ENCODE measurements around the gene RTP4.
"Not testable (repeated sequence)": the region's sequence is repeated elsewhere in the genome, so short reads cannot be mapped to it uniquely, and the experiment has no call there.

RTP4 gene

GRCh38 chr3:187369089-187369447 is 883 bp downstream of the RTP4 start:
- no peak for DNase-seq (ENCODE audit: low read depth in 2 of 2)

- no peak for DNase-seq (ENCODE audit: low read depth in 2 of 2)
Observed at GRCh38 chr3:187370051-187370450, 1.9 kb downstream of the RTP4 start.

- DNase-seq (ENCODE audit: low read depth in 2 of 2): no peak
Observed at GRCh38 chr3:187375581-187375980, 7.4 kb downstream of the RTP4 start.

- DNase-seq (ENCODE audit: low read depth in 2 of 2): no peak
Observed at GRCh38 chr3:187377842-187378241, 9.7 kb downstream of the RTP4 start.

- DNase-seq (ENCODE audit: low read depth in 2 of 2): no peak
Observed at GRCh38 chr3:187382609-187383151, 14.5 kb downstream of the RTP4 start.

- no peak for DNase-seq (ENCODE audit: low read depth in 2 of 2)
Observed at GRCh38 chr3:187383246-187383645, 15.1 kb downstream of the RTP4 start.

- no peak for DNase-seq (ENCODE audit: low read depth in 2 of 2)
Observed at GRCh38 chr3:187385296-187385695, 17.1 kb downstream of the RTP4 start.

GRCh38 chr3:187396661-187397060 is 28.5 kb downstream of the RTP4 start:
- no peak for DNase-seq (ENCODE audit: low read depth in 2 of 2)

GRCh38 chr3:187398955-187399354 is 30.8 kb downstream of the RTP4 start:
- no peak for DNase-seq (ENCODE audit: low read depth in 2 of 2)

- no peak for DNase-seq (ENCODE audit: low read depth in 2 of 2)
Observed at GRCh38 chr3:187400756-187401155, 32.6 kb downstream of the RTP4 start.

GRCh38 chr3:187401856-187402255 is 33.7 kb downstream of the RTP4 start:
- DNase-seq (ENCODE audit: low read depth in 2 of 2): no peak

GRCh38 chr3:187403768-187404288 is 35.6 kb downstream of the RTP4 start:
- DNase-seq (ENCODE audit: low read depth in 2 of 2): no peak

GRCh38 chr3:187406927-187407326 is 38.7 kb downstream of the RTP4 start:
- no peak for DNase-seq (ENCODE audit: low read depth in 2 of 2)

- not testable (repeated sequence) for DNase-seq (ENCODE audit: low read depth in 2 of 2)
Observed at GRCh38 chr3:187411991-187412781, 44.0 kb downstream of the RTP4 start.

All from stimulated activated CD4-positive, alpha-beta T cell treated with anti-CD3 and anti-CD28 coated beads, Interleukin-1b, Interleukin-23, amount 100 ng/mL, for 4 hours (primary cell).